ENCODE data around the gene PGM2.

GRCh38 chr4:37882665-37883296 lies 56.3 kb downstream of the PGM2 start:
- no peak for TF ChIP-seq EP300 (IDR thresholded peaks at IDR 0.05)
- no peak for TF ChIP-seq POLR2A (IDR thresholded peaks at IDR 0.05)

All from sigmoid colon (tissue), 4 donors.